K562 (cell line): ENCODE data around the gene PYGO2. TPM values are rescaled to one million over a fixed set of nuclear protein-coding genes. Genes with fewer than 3 reads are reported as not detected.

Source experiments
- BCOR ChIP-seq: fragments of 450-650 bp; IDR thresholded peaks from 2 replicates; pipeline ENCODE4 v1.6.1; 2016
- JUND ChIP-seq, 2 experiments: IDR thresholded peaks; 2 replicates in 1 of 2; 3 replicates in 1 of 2; pipeline ENCODE4 v1.6.1; 2011; ENCODE audit warnings: borderline replicate concordance in 2 of 2, low read depth in 2 of 2, low read length in 2 of 2, improper control_type of control experiment in 1 of 2, missing biosample characterization in 1 of 2, missing genetic modification characterization in 1 of 2, missing genetic modification reagents in 1 of 2
- NFATC3 ChIP-seq: fragments of 450-650 bp; IDR thresholded peaks from 2 replicates; pipeline ENCODE4 v1.6.1; 2017; ENCODE audit warnings: mild to moderate bottlenecking
- NFIC ChIP-seq: fragments of 450-650 bp; IDR thresholded peaks from 2 replicates; pipeline ENCODE4 v1.6.1; 2017; ENCODE audit warnings: mild to moderate bottlenecking, inconsistent platforms
- PCBP2 ChIP-seq: fragments of 200-400 bp; formaldehyde crosslinking; IDR thresholded peaks from 2 replicates; pipeline ENCODE4 v1.6.1; 2018; ENCODE audit warnings: low read length, low read depth, mild to moderate bottlenecking, moderate library complexity; ENCODE audit not compliant: poor library complexity, severe bottlenecking
- SMC3 ChIP-seq: conservative IDR thresholded peaks from 2 replicates; pipeline ENCODE4 v1.6.1; 2011; ENCODE audit warnings: low read depth, low read length, improper control_type of control experiment; ENCODE audit not compliant: insufficient read depth
- ZFPM2 ChIP-seq: fragments of 250-450 bp; sonication (Bioruptor Pico); IDR thresholded peaks from 2 replicates; pipeline ENCODE4 v1.5.1; 2022; ENCODE audit warnings: mild to moderate bottlenecking
- polyA plus RNA-seq, 8 experiments: library from polyadenylated mRNA; depleted of rRNA in 4 of 8; stranded (reverse) in 5 of 8; unstranded in 3 of 8; fragments of >200 nt; fragmentation: Nextera tagmentation in 2 of 8; fragmentation: Illumina TruSeq in 1 of 8; extraction: Ambion mirVana in 2 of 8; extraction: Trizol in 1 of 8; gene quantifications; 2 replicates each; pipeline versions ENCODE4 v1.2.1 to v1.2.3, GENCODE V29; 2011 to 2014; ENCODE audit warnings: inconsistent platforms in 1 of 8, missing spikeins in 1 of 8
- total RNA-seq, 7 experiments: library from RNA; depleted of rRNA in 6 of 7; stranded (reverse); fragments of >200 nt in 6 of 7; fragmentation: Illumina TruSeq in 2 of 7; extraction: Trizol in 2 of 7; gene quantifications; 2 replicates each; pipeline versions ENCODE4 v1.2.1 to v1.2.3, GENCODE V29; 2011 to 2021; ENCODE audit warnings: low replicate concordance in 1 of 7
- TF ChIP-seq, protein P1 (sequence below): fragments of 250-450 bp; sonication (Bioruptor Pico); IDR thresholded peaks from 2 replicates; pipeline ENCODE4 v1.4.0; 2020; ENCODE audit warnings: borderline replicate concordance
- TF ChIP-seq, protein P2 (sequence below): sonication (generic); formaldehyde crosslinking; IDR thresholded peaks from 2 replicates; pipeline ENCODE4 v1.9.0; 2022; ENCODE audit warnings: mild to moderate bottlenecking, missing genetic modification reagents
- TF ChIP-seq, protein P3 (sequence below): sonication (generic); formaldehyde crosslinking; IDR thresholded peaks from 2 replicates; pipeline ENCODE4 v1.8.0; 2022; ENCODE audit warnings: mild to moderate bottlenecking, missing genetic modification reagents
- TF ChIP-seq, protein P4 (sequence below): sonication (generic); IDR thresholded peaks from 2 replicates; pipeline ENCODE4 v1.6.1; 2016
- TF ChIP-seq, protein P5 (sequence below): fragments of 450-650 bp; IDR thresholded peaks from 2 replicates; pipeline ENCODE4 v1.6.1; 2018; ENCODE audit not compliant: partially characterized antibody

Gene PYGO2
- total and polyA plus RNA-seq, 9 of the 15 experiments (the other 6 are each of a cell fraction or from before 2014, with no cell fraction given): 8.3 to 36.2 (median 18.2) TPM

DNA sequence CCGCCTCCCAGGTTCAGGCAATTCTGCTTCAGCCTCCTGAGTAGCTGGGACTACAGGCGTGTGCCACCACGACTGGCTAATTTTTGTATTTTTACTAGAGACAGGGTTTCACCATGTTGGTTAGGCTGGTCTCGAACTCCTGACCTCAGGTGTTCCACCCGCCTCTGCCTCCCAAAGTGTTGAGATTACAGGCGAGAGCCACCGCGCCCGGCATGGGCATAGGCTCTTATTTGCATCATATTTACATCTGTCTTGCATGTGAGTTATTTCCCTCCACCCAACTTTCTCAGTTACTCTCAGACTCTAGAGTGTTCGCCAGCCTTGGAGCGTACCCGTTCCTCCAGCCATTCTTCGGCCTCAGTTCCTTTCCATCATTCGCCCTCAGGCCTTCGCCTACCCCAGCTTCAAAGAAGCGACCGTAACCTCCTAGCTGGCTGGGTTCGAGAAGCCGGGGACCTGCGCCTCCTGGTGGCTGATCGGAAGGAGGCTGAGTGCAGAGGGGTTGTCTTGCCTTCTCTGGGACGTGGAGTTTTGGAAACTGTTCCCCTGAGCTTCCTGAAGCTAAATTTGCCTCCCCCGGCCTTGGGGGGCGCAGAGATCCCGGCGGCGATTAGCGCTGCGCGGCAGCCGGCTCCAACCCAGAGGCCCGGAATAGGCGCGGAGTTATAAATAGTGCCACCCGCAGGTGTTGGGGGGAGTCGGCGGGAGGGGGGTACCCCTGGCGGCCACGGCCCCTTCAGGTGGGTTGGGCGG is 37.4 kb upstream of the PYGO2 start (continued):
- TF ChIP-seq, protein P1, sequence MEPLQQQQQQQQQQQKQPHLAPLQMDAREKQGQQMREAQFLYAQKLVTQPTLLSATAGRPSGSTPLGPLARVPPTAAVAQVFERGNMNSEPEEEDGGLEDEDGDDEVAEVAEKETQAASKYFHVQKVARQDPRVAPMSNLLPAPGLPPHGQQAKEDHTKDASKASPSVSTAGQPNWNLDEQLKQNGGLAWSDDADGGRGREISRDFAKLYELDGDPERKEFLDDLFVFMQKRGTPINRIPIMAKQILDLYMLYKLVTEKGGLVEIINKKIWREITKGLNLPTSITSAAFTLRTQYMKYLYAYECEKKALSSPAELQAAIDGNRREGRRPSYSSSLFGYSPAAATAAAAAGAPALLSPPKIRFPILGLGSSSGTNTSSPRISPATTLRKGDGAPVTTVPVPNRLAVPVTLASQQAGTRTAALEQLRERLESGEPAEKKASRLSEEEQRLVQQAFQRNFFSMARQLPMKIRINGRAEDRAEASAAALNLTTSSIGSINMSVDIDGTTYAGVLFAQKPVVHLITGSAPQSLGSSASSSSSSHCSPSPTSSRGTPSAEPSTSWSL: no peak
- TF ChIP-seq NFIC: peak; percentile 23; the same call in 1 of the 2 replicates
- peak; percentile 74 for TF ChIP-seq SMC3
- peak; percentile 53; the same call in 1 of the 2 replicates for TF ChIP-seq JUND (IDR thresholded peaks at IDR 0.05; ENCODE audit: borderline replicate concordance, low read depth, low read length)
- peak; percentile 46; the same call in 1 of the 3 replicates for TF ChIP-seq JUND (tag; IDR thresholded peaks at IDR 0.05; ENCODE audit: borderline replicate concordance, low read depth, low read length)
- TF ChIP-seq, protein P2, sequence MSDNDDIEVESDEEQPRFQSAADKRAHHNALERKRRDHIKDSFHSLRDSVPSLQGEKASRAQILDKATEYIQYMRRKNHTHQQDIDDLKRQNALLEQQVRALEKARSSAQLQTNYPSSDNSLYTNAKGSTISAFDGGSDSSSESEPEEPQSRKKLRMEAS: no peak
- TF ChIP-seq, protein P3, sequence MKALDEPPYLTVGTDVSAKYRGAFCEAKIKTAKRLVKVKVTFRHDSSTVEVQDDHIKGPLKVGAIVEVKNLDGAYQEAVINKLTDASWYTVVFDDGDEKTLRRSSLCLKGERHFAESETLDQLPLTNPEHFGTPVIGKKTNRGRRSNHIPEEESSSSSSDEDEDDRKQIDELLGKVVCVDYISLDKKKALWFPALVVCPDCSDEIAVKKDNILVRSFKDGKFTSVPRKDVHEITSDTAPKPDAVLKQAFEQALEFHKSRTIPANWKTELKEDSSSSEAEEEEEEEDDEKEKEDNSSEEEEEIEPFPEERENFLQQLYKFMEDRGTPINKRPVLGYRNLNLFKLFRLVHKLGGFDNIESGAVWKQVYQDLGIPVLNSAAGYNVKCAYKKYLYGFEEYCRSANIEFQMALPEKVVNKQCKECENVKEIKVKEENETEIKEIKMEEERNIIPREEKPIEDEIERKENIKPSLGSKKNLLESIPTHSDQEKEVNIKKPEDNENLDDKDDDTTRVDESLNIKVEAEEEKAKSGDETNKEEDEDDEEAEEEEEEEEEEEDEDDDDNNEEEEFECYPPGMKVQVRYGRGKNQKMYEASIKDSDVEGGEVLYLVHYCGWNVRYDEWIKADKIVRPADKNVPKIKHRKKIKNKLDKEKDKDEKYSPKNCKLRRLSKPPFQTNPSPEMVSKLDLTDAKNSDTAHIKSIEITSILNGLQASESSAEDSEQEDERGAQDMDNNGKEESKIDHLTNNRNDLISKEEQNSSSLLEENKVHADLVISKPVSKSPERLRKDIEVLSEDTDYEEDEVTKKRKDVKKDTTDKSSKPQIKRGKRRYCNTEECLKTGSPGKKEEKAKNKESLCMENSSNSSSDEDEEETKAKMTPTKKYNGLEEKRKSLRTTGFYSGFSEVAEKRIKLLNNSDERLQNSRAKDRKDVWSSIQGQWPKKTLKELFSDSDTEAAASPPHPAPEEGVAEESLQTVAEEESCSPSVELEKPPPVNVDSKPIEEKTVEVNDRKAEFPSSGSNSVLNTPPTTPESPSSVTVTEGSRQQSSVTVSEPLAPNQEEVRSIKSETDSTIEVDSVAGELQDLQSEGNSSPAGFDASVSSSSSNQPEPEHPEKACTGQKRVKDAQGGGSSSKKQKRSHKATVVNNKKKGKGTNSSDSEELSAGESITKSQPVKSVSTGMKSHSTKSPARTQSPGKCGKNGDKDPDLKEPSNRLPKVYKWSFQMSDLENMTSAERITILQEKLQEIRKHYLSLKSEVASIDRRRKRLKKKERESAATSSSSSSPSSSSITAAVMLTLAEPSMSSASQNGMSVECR (CRISPR knock-in tag): 0 out of 2 replicates have a peak, but pooled peaks have one; percentile 43
- no peak for TF ChIP-seq ZFPM2 (CRISPR knock-in tag)
- TF ChIP-seq, protein P4, sequence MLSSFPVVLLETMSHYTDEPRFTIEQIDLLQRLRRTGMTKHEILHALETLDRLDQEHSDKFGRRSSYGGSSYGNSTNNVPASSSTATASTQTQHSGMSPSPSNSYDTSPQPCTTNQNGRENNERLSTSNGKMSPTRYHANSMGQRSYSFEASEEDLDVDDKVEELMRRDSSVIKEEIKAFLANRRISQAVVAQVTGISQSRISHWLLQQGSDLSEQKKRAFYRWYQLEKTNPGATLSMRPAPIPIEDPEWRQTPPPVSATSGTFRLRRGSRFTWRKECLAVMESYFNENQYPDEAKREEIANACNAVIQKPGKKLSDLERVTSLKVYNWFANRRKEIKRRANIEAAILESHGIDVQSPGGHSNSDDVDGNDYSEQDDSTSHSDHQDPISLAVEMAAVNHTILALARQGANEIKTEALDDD: no peak
- TF ChIP-seq BCOR: 0 out of 2 replicates have a peak, but pooled peaks have one; percentile 9
- TF ChIP-seq, protein P5, sequence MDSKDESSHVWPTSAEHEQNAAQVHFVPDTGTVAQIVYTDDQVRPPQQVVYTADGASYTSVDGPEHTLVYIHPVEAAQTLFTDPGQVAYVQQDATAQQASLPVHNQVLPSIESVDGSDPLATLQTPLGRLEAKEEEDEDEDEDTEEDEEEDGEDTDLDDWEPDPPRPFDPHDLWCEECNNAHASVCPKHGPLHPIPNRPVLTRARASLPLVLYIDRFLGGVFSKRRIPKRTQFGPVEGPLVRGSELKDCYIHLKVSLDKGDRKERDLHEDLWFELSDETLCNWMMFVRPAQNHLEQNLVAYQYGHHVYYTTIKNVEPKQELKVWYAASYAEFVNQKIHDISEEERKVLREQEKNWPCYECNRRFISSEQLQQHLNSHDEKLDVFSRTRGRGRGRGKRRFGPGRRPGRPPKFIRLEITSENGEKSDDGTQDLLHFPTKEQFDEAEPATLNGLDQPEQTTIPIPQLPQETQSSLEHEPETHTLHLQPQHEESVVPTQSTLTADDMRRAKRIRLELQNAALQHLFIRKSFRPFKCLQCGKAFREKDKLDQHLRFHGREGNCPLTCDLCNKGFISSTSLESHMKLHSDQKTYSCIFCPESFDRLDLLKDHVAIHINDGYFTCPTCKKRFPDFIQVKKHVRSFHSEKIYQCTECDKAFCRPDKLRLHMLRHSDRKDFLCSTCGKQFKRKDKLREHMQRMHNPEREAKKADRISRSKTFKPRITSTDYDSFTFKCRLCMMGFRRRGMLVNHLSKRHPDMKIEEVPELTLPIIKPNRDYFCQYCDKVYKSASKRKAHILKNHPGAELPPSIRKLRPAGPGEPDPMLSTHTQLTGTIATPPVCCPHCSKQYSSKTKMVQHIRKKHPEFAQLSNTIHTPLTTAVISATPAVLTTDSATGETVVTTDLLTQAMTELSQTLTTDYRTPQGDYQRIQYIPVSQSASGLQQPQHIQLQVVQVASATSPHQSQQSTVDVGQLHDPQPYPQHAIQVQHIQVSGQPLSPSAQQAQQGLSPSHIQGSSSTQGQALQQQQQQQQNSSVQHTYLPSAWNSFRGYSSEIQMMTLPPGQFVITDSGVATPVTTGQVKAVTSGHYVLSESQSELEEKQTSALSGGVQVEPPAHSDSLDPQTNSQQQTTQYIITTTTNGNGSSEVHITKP: peak; percentile 78
- no peak for TF ChIP-seq PCBP2
- TF ChIP-seq NFATC3: no peak
